Endothelial cell of umbilical vein (primary cell): ENCODE data around the gene HSPG2.
"Not testable (repeated sequence)": the region's sequence is repeated elsewhere in the genome, so short reads cannot be mapped to it uniquely, and the experiment has no call there.

Source experiments
- EZH2 ChIP-seq: IDR thresholded peaks from 2 replicates; pipeline ENCODE4 v1.6.1; 2012; ENCODE audit warnings: borderline replicate concordance, low read depth, mild to moderate bottlenecking, moderate library complexity, low read length, inconsistent platforms; ENCODE audit not compliant: severe bottlenecking
- POLR2AphosphoS5 ChIP-seq: IDR thresholded peaks from 2 replicates; pipeline ENCODE4 v1.6.1; 2012; ENCODE audit warnings: low read depth, mild to moderate bottlenecking, control low read depth, low read length, moderate library complexity; ENCODE audit not compliant: insufficient read depth

DNA sequence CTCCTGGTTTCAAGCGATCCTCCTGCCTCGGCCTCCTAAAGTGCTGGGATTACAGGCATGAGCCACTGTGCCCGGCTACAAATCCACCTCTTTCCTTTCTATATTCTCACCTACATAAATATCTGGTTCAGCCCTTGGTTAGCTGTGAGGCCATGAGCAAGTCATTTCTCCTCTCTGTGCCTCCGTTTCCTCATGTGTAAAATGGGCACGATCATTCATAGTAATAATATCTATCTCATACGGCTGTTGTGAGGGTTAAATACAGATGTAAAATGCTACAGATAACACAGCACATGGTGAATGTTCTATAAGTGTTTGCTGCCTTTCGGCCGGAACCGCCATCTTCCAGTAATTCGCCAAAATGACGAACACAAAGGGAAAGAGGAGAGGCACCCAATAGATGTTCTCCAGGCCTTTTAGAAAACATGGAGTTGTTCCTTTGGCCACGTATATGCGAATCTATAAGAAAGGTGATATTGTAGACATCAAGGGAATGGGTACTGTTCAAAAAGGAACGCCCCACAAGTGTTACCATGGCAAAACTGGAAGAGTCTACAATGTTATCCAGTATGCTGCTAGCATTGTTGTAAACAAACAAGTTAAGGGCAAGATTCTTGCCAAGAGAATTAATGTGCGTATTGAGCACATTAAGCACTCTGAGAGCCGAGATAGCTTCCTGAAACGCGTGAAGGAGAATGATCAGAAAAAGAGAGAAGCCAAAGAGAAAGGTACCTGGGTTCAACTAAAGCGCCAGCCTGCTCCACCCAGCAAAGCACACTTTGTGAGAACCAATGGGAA lies 29.2 kb downstream of the HSPG2 start:
- not testable (repeated sequence) for TF ChIP-seq POLR2AphosphoS5, EZH2
